ENCODE results near the gene VSIR. TPM values are rescaled to one million over a fixed set of nuclear protein-coding genes. Genes with fewer than 3 reads are reported as not detected.
A peak's percentile ranks its signal among the peaks of the same experiment; 100 is the strongest.

VSIR gene
- total and polyA plus RNA-seq, 2 donors from 2014 or later = 32.1 to 66.6 TPM

DNA sequence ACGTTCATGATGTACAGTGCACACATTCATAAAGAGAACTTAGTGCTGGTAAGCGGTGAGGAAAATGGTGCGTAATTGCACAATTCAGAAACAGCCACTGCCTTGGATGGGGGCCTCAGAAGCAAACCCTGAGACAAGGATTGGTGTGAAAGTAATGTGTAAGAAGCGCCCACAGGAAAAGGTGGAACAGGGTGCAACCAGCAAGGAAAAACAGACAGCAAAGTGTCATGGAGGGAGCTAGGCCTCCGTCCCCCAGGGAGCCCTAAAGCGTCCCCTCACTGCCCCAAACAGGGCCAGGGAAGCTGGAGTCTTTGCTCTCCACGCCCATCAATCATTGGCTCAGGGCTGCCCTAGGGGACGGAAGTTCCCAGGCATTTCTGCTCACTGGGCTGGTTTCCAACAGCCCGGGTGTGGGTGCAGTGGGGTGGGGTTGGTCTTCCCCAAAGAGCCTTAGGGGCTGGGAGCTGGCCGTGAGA lies 44.1 kb downstream of the VSIR start:
- FAIRE-seq (no peak), DNase-seq (peak in 4 of 5 donors; percentile 70 to 94 (median 81))
- Histone ChIP-seq H3K4me1 (ENCODE audit: control insufficient read depth in 2 of 3, insufficient read depth in 2 of 3, low read depth in 1 of 3, low read length in 3 of 3) (peaks cover 4 to 26% (median 15%) of the 10 kb centered on the region in 3 donors), H3K9me3 (ENCODE audit: control insufficient read depth in 2 of 3, insufficient read depth in 1 of 3, low read length in 3 of 3) (no peaks in the 10 kb centered on the region), H3K36me3 (ENCODE audit: control insufficient read depth in 2 of 3, insufficient read depth in 3 of 3, low read length in 3 of 3) (no peaks in the 10 kb centered on the region), H3K27ac (ENCODE audit: low read depth in 2 of 2, low read length in 2 of 2) (no peak overlapping the region), H3K9ac (ENCODE audit: low read length in 3 of 3) (no peak overlapping the region), H3K27me3 (ENCODE audit: control insufficient read depth, insufficient read depth, low read length) (no peaks in the 10 kb centered on the region), H3K4me3 (ENCODE audit: low read length in 3 of 3) (no peak overlapping the region)
- TF ChIP-seq, protein P1, sequence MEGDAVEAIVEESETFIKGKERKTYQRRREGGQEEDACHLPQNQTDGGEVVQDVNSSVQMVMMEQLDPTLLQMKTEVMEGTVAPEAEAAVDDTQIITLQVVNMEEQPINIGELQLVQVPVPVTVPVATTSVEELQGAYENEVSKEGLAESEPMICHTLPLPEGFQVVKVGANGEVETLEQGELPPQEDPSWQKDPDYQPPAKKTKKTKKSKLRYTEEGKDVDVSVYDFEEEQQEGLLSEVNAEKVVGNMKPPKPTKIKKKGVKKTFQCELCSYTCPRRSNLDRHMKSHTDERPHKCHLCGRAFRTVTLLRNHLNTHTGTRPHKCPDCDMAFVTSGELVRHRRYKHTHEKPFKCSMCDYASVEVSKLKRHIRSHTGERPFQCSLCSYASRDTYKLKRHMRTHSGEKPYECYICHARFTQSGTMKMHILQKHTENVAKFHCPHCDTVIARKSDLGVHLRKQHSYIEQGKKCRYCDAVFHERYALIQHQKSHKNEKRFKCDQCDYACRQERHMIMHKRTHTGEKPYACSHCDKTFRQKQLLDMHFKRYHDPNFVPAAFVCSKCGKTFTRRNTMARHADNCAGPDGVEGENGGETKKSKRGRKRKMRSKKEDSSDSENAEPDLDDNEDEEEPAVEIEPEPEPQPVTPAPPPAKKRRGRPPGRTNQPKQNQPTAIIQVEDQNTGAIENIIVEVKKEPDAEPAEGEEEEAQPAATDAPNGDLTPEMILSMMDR (IDR thresholded peaks at IDR 0.05; ENCODE audit: borderline replicate concordance, extremely low read depth, insufficient read depth) = no peak
- intact Hi-C loops (cut with DNase I) = no loop called here

- peak overlapping the region in 1 of 3 donors; percentile 3 for H3K9ac ChIP-seq (ENCODE audit: low read length in 3 of 3)
Measured at GRCh38 chr10:71727738-71728737, 45.3 kb downstream of the VSIR start.

DNA sequence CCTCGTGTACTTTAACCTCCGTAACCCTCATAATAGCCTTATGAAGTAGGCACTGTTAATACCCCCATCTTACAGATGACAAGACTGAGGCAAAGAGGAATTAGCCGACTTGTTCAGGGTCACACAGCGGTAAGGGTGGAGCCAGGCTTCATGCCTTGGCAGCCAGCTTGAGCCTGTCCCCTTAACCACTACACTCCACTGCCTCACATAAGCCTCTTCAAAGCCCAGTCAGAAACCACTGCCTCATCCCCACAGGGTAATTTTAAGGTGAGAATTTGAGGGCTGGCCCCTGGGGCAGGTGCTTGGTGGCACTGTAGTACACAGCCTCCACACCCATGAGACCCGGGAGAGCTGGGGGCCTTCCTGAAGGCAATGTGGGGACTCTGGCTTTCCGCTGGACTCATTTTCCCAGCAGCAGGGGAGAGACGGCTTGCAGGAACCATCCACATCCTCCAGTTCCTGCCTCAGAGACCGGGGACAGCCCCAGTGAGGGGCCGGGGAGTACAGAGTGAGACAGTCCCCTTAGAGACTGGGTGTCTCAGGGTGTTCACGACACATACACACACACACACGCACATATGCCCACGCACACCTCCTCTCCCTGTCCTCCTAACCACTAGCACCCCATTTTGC lies 46.1 kb downstream of the VSIR start:
- no peaks in the 10 kb centered on the region for H3K36me3 ChIP-seq (ENCODE audit: control insufficient read depth in 2 of 3, insufficient read depth in 3 of 3, low read length in 3 of 3)
- no peak for DNase-seq
- no peaks in the 10 kb centered on the region for H3K9me3 ChIP-seq (ENCODE audit: control insufficient read depth in 2 of 3, insufficient read depth in 1 of 3, low read length in 3 of 3)
- peaks cover 4 to 26% (median 15%) of the 10 kb centered on the region in 3 donors for H3K4me1 ChIP-seq (ENCODE audit: control insufficient read depth in 2 of 3, insufficient read depth in 2 of 3, low read depth in 1 of 3, low read length in 3 of 3)
- TF ChIP-seq, protein P1 (IDR thresholded peaks at IDR 0.05; ENCODE audit: borderline replicate concordance, extremely low read depth, insufficient read depth) = no peak
- H3K27me3 ChIP-seq (ENCODE audit: control insufficient read depth, insufficient read depth, low read length) = no peaks in the 10 kb centered on the region
- intact Hi-C loops (cut with DNase I) = no loop called here
- H3K9ac ChIP-seq (ENCODE audit: low read length in 3 of 3) = peak overlapping the region in 1 of 3 donors; percentile 3
- no peak overlapping the region for H3K4me3 ChIP-seq (ENCODE audit: low read length in 3 of 3)
- FAIRE-seq = no peak
- peak overlapping the region; percentile 58 to 64 for H3K27ac ChIP-seq (ENCODE audit: low read depth in 2 of 2, low read length in 2 of 2)

More at GRCh38 chr10:71727738-71728737, 45.3 kb downstream of the VSIR start:
- H3K4me3 ChIP-seq (ENCODE audit: low read length in 3 of 3) = no peak overlapping the region
- intact Hi-C loops (cut with DNase I) = no loop called here
- H3K36me3 ChIP-seq (ENCODE audit: control insufficient read depth in 2 of 3, insufficient read depth in 3 of 3, low read length in 3 of 3) = no peaks in the 10 kb centered on the region
- H3K4me1 ChIP-seq (ENCODE audit: control insufficient read depth in 2 of 3, insufficient read depth in 2 of 3, low read depth in 1 of 3, low read length in 3 of 3) = peaks cover 4 to 26% (median 15%) of the 10 kb centered on the region in 3 donors
- no peaks in the 10 kb centered on the region for H3K9me3 ChIP-seq (ENCODE audit: control insufficient read depth in 2 of 3, insufficient read depth in 1 of 3, low read length in 3 of 3)
- no peaks in the 10 kb centered on the region for H3K27me3 ChIP-seq (ENCODE audit: control insufficient read depth, insufficient read depth, low read length)
- peak overlapping the region; percentile 58 to 64 for H3K27ac ChIP-seq (ENCODE audit: low read depth in 2 of 2, low read length in 2 of 2)
- TF ChIP-seq, protein P1 (IDR thresholded peaks at IDR 0.05; ENCODE audit: borderline replicate concordance, extremely low read depth, insufficient read depth) = no peak
- no peak for FAIRE-seq
- DNase-seq = peak in 2 of 5 donors; percentile 58 to 90

All from kidney (tissue), 14 donors.